Measurements from ENCODE around the gene ZDHHC3.

- TF ChIP-seq CTCF (IDR thresholded peaks at IDR 0.05; ENCODE audit: low read depth, low read length, missing input control) (no peak), SP1 (IDR thresholded peaks at IDR 0.05) (no peak), HNF4G (IDR thresholded peaks at IDR 0.05) (no peak), JUND (IDR thresholded peaks at IDR 0.05) (no peak), GABPA (IDR thresholded peaks at IDR 0.05 in 1 of 2, conservative IDR thresholded peaks at IDR 0.05 in 1 of 2) (no peak), MAX (IDR thresholded peaks at IDR 0.05) (no peak), ATF3 (IDR thresholded peaks at IDR 0.05) (no peak), RXRA (IDR thresholded peaks at IDR 0.05) (no peak)
Measured at GRCh38 chr3:44886561-44886960, 89.4 kb downstream of the ZDHHC3 start.

Measured in liver (tissue), 3 donors.